ENCODE data around the gene RNF144A. TPM values are rescaled to one million over a fixed set of nuclear protein-coding genes. Genes with fewer than 3 reads are reported as not detected.

Gene RNF144A
- total RNA-seq, 1 experiment from 2014 or later, result 13.0 TPM

GRCh38 chr2:6909431-6910385, 7.5 kb upstream of the RNF144A start (continued):
- TF ChIP-seq, protein P1, sequence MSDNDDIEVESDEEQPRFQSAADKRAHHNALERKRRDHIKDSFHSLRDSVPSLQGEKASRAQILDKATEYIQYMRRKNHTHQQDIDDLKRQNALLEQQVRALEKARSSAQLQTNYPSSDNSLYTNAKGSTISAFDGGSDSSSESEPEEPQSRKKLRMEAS (IDR thresholded peaks at IDR 0.05), result no peak
- TF ChIP-seq, protein P2, sequence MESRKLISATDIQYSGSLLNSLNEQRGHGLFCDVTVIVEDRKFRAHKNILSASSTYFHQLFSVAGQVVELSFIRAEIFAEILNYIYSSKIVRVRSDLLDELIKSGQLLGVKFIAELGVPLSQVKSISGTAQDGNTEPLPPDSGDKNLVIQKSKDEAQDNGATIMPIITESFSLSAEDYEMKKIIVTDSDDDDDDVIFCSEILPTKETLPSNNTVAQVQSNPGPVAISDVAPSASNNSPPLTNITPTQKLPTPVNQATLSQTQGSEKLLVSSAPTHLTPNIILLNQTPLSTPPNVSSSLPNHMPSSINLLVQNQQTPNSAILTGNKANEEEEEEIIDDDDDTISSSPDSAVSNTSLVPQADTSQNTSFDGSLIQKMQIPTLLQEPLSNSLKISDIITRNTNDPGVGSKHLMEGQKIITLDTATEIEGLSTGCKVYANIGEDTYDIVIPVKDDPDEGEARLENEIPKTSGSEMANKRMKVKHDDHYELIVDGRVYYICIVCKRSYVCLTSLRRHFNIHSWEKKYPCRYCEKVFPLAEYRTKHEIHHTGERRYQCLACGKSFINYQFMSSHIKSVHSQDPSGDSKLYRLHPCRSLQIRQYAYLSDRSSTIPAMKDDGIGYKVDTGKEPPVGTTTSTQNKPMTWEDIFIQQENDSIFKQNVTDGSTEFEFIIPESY (IDR thresholded peaks at IDR 0.05; ENCODE audit: extremely low read depth, insufficient replicate concordance, low read length), result no peak
- TF ChIP-seq, protein P3, sequence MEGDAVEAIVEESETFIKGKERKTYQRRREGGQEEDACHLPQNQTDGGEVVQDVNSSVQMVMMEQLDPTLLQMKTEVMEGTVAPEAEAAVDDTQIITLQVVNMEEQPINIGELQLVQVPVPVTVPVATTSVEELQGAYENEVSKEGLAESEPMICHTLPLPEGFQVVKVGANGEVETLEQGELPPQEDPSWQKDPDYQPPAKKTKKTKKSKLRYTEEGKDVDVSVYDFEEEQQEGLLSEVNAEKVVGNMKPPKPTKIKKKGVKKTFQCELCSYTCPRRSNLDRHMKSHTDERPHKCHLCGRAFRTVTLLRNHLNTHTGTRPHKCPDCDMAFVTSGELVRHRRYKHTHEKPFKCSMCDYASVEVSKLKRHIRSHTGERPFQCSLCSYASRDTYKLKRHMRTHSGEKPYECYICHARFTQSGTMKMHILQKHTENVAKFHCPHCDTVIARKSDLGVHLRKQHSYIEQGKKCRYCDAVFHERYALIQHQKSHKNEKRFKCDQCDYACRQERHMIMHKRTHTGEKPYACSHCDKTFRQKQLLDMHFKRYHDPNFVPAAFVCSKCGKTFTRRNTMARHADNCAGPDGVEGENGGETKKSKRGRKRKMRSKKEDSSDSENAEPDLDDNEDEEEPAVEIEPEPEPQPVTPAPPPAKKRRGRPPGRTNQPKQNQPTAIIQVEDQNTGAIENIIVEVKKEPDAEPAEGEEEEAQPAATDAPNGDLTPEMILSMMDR (IDR thresholded peaks at IDR 0.05 in 2 of 3, conservative IDR thresholded peaks at IDR 0.05 in 1 of 3; ENCODE audit: borderline replicate concordance in 1 of 3, insufficient read depth in 1 of 3, low read depth in 2 of 3, low read length in 2 of 3), result no peak
- TF ChIP-seq YY1 (IDR thresholded peaks at IDR 0.05; ENCODE audit: extremely low read depth, insufficient replicate concordance, low read depth, low read length) (no peak), SP1 (IDR thresholded peaks at IDR 0.05; ENCODE audit: low read depth) (no peak)

DNA sequence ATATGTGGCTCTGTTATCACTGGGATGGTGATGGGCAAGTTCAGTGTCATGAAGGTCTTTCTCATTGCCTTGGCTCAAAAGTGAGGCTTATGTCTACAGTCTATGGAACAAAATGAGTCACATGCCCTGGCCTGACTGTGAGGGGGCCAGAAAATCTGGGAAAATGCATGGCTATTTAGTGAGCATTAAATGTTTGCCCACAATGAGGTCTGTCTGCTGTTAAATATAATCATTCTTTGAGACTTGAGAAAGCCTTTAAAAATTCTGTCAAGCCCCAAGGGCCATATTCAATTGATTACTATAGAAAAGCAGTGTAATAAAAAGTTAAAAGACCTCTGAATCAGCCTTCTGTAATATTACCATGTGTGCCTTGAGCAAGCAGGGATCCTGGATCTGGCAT, 5.5 kb upstream of the RNF144A start:
- H3K27me3 ChIP-seq (ENCODE audit: insufficient read depth, low read length), result peaks cover 5% of the 10 kb centered on the region; the same call in 1 of the 2 replicates
- H3K27ac ChIP-seq (ENCODE audit: low read depth, low read length), result no peak overlapping the region
- H4K20me1 ChIP-seq (ENCODE audit: insufficient read depth), result no peaks in the 10 kb centered on the region
- intact Hi-C loops (cut with micrococcal nuclease), result no loop called here
- H3K4me2 ChIP-seq (ENCODE audit: low read length), result no peak overlapping the region
- no TSS peak for BruUV-seq (replicated peaks)
- H3K9me3 ChIP-seq (ENCODE audit: control insufficient read depth in 1 of 2, insufficient read depth in 1 of 2, low read depth in 1 of 2, low read length in 2 of 2), result no peaks in the 10 kb centered on the region
- no peaks in the 10 kb centered on the region for H3K9me2 ChIP-seq (ENCODE audit: insufficient read depth)
- H3K4me3 ChIP-seq (replicated peaks in 1 of 2; ENCODE audit: low read depth in 1 of 2, low read length in 2 of 2), result no peak overlapping the region
- ChIA-PET RAD21 (ENCODE audit: low non-redundant PET in 1 of 2, low total read pairs in 2 of 2, uncharacterized antibody in 2 of 2, unreplicated experiment in 2 of 2) (no interaction called here), POLR2A (no interaction called here), CTCF (no interaction called here)
- H3K36me3 ChIP-seq (ENCODE audit: control insufficient read depth in 1 of 2, insufficient read depth in 2 of 2, low read length in 2 of 2), result no peaks in the 10 kb centered on the region
- no peak for DNase-seq (ENCODE audit: low read depth, low spot score)
- no peak for ATAC-seq
- H3K4me1 ChIP-seq (ENCODE audit: control insufficient read depth in 1 of 2, insufficient read depth in 2 of 2, low read length in 2 of 2), result peaks cover 4 to 16% of the 10 kb centered on the region in 2 experiments; a peak in 3 of 4 replicates
- no peak overlapping the region for H3K9ac ChIP-seq (ENCODE audit: low read length)
- H2AFZ ChIP-seq (ENCODE audit: low read depth, low read length, poor library complexity, severe bottlenecking), result no peak overlapping the region
- no peaks in the 10 kb centered on the region for H3K79me2 ChIP-seq (ENCODE audit: insufficient read depth, low read length)
- TF ChIP-seq ELF1 (IDR thresholded peaks at IDR 0.05; ENCODE audit: borderline replicate concordance, low read depth) (no peak), SP1 (IDR thresholded peaks at IDR 0.05; ENCODE audit: low read depth) (no peak), ZNF274 (IDR thresholded peaks at IDR 0.05; ENCODE audit: low read depth, low read length) (no peak), POLR2A (IDR thresholded peaks at IDR 0.05; ENCODE audit: borderline replicate concordance, extremely low read depth, insufficient read depth, insufficient read length) (no peak), TCF7L2 (IDR thresholded peaks at IDR 0.05; ENCODE audit: borderline replicate concordance, extremely low read depth, insufficient read depth, insufficient read length) (no peak), POLR2AphosphoS5 (IDR thresholded peaks at IDR 0.05; ENCODE audit: low read depth, low read length) (no peak), YY1 (IDR thresholded peaks at IDR 0.05; ENCODE audit: extremely low read depth, insufficient replicate concordance, low read depth, low read length) (no peak), CBX3 (IDR thresholded peaks at IDR 0.05; ENCODE audit: low read depth) (no peak), ATF3 (IDR thresholded peaks at IDR 0.05) (no peak)
- TF ChIP-seq, protein P3 (IDR thresholded peaks at IDR 0.05 in 2 of 3, conservative IDR thresholded peaks at IDR 0.05 in 1 of 3; ENCODE audit: borderline replicate concordance in 1 of 3, insufficient read depth in 1 of 3, low read depth in 2 of 3, low read length in 2 of 3), result no peak

Measured in HCT116 (cell line).